Stimulated activated CD8-positive, alpha-beta memory T cell treated with anti-CD3 and anti-CD28 coated beads, Interleukin-2, amount 100 ng/mL, for 48 hours (primary cell): ENCODE data around the gene PGBD5.
"Not testable (repeated sequence)": the region's sequence is repeated elsewhere in the genome, so short reads cannot be mapped to it uniquely, and the experiment has no call there.

ENCODE experiments used
- DNase-seq, 2 donors: peaks; one replicate each; pipeline ENCODE4 v3.0.0-alpha.2; 2020; ENCODE audit warnings: low read depth in 2 of 2

PGBD5 gene

GRCh38 chr1:230426246-230427093 is at the start of gene PGBD5:
Gene PGBD5, minus strand, starts transcription at chr1:230426332. Its CDS starts 404 bp downstream, at chr1:230425928.
- DNase-seq = peak; percentile 43 to 46

DNA sequence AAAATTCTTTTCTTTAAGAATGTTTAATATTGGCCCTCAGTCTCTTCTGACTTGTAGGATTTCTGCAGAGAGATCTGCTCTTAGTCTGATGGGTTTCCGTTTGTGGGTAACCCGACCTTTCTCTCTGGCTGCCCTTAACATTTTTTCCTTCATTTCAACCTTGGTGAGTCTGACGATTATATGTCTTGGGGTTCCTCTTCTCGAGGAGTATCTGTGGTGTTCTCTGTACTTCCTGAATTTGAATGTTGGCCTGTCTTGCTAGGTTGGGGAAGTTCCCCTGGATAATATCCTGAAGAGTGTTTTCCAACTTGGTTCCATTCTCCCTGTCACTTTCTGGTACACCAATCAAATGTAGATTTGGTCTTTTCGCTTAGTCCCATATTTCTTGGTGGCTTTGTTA is 48.8 kb upstream of the PGBD5 start:
- not testable (repeated sequence) for DNase-seq

- not testable (repeated sequence) for DNase-seq
These were observed 44.6 kb upstream of the PGBD5 start for GRCh38 chr1:230470750-230471149.

GRCh38 chr1:230469271-230469670 is 43.1 kb upstream of the PGBD5 start:
- no peak for DNase-seq

DNA sequence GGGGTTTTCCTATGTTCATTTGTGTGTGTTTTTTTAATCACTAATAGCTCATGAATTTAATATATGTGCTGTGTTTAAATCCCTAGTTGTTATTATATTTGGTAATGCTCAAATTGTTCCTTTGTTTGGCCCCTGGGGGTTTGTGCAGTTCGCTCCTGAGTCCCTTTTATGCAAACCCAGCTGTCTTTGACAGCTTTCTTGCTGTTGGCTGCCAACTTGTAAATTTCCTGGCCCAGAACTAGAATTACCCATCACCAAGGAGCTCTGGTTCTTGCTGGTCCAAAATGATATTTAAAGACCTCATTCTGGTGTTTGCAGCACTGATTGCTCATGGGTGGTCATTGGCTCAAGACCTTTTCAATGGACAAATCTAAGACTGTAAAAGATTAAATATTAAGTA is 39.6 kb upstream of the PGBD5 start:
- DNase-seq = no peak

DNA sequence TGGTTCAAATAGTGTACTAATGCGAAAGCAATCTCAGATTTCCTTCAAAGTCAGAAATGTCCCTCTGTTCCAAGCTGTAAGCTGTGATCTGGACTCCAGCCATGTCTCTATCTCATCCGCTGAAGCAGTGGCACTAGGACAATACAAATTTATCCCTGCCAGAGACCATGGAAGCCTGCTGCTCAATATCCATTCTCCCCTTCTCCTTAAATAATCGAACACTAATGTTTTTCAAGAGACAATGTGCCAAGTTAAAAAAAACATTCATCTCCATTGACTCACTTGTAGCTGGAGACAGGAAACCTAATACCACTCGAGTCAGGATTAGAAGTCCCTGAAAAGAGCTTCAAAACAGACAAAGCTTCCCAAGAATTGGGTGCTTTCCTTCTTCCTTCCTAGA is 38.5 kb upstream of the PGBD5 start:
- DNase-seq = no peak

GRCh38 chr1:230463760-230464159 is 37.6 kb upstream of the PGBD5 start:
- no peak for DNase-seq

DNA sequence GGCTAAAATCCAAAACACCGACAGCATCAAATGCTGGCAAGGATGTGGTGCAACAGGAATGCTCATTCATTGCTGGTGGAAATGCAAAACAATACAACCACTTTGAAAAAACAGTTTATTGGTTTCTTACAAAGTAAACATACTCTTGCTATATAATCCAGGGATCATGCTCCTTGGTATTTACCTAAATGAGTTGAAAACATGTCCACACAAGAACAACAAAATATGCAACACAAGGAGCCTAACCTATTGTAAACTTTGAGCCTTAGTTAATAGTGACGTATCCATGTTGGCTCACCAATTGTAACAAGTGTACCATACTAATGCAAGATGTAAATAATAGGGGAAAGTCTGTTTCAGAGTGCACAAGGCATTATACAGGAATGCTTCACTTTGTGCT is 37.2 kb upstream of the PGBD5 start:
- no peak for DNase-seq

DNA sequence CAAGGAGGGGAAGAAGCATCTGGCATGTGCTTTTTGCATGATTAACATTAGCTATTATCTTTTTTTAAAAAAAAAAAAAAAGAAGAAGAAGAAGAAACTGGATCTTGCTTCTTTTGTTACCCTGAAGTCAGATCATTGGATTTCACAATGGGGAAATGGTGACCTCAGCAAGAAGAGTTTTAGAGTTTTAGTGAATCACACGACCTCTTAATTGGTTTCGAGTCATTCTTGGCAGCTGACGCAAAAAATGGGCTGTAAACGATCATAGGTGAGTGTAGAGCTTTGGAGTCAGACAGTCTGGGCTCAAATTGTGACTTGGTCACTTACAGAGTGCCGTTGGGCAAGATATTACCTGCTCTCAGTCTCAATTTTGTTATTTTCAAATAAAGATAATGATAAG is 33.3 kb upstream of the PGBD5 start:
- DNase-seq = no peak

- DNase-seq = no peak
These were observed 32.4 kb upstream of the PGBD5 start for GRCh38 chr1:230458509-230458908.

DNA sequence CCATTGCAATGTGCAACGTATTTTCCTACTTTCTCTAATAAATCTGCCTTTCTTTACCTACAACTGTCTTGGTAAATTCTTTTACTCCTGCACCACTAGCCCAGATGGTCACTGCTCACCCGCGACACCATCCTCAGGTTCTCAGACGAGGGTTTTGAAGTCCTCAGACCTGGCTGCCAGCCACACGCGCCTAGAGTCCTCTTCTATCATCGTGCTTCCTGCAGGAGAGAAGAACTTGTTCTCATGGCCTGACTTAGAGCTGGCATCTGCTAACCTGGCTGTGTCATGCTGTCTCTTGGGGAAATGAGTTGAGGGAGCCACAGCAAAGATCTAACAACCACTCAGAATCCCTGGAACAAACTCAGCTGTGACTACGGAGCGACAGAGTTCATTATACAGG is 30.3 kb upstream of the PGBD5 start:
- no peak for DNase-seq

GRCh38 chr1:230455291-230455690 is 29.2 kb upstream of the PGBD5 start:
- DNase-seq = no peak

DNA sequence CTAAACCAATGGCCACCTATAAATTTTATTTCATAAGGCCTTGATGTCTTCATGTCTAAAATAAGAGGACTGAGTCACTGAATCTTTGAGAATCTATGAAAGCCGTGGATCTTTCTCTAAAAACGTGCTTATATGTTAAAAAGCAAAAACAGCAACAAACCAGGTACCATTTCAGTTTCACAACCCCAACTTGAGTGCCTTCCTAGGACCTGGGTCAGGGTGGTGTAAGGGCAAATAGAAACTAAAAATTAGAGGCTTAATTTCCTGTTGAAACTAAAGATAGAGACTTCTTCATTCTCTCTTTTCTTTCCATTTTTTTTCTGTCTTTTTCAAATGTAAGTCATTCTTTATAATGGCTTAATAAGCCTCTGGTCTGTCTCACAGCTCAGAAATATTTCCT is 27.2 kb upstream of the PGBD5 start:
- no peak for DNase-seq

DNA sequence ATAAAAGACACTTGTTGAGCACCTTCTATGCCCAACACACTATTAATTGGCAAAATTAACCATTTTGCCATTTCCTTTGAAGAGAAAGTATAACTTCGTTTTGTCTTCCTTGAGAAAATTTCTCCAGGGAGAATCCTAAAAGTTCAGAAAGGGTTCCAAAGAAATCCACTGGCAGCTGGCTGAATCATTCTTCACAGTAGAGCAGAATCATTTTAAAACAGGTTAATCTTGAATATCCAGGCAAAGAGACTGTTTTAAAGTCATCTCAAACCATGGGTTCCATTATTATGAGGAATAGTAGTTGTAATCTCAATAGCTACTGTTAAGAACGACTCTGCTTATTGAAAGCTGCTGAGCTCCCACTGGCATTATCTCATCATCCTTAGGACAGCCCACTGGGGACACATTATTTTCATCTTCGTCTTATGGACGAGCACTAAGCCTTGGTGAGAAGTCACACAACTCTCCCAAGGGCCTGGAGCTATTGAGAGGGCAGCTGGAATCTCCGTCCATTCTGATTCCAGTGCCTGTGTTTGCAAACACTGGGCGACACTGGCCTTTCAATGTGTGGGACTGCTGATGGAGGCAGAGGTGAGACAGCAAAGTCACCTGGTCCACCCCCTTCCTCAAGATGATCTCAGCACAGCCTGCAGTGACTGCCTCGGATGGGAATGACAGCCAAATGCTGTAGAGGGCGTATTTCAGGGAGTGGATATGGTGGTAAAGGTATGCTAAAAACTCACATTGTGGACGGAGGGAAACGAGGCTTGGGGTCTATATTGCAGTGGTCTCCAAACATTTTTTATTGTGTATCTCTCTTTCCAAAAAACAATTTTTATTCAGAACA is 15.3 kb upstream of the PGBD5 start:
- no peak for DNase-seq

- DNase-seq = no peak
These were observed 9.0 kb upstream of the PGBD5 start for GRCh38 chr1:230435108-230435507.

DNA sequence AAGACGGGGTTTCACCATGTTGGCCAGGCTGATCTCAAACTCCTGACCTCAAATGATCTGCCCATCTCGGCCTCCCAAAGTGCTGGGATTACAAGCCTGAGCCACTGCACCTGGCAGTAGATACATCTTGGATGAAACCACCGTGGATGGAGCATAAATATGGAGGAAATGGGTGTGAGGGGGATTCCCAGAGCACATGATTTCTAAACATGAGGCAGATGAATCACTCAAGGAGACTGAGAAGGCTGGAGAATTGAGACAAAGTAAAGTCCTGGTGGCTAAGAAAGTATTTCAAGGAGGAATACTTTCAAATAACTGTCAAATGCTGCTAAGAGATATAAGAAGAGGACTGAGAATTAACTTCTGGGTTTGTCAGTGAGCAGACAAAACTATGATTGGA is 5.4 kb upstream of the PGBD5 start:
- no peak for DNase-seq

- DNase-seq = no peak
These were observed 4.4 kb upstream of the PGBD5 start for GRCh38 chr1:230430499-230430898.

GRCh38 chr1:230429067-230429735 is 3.1 kb upstream of the PGBD5 start:
- DNase-seq = no peak

- no peak for DNase-seq
These were observed 1.8 kb upstream of the PGBD5 start for GRCh38 chr1:230427981-230428380.

DNA sequence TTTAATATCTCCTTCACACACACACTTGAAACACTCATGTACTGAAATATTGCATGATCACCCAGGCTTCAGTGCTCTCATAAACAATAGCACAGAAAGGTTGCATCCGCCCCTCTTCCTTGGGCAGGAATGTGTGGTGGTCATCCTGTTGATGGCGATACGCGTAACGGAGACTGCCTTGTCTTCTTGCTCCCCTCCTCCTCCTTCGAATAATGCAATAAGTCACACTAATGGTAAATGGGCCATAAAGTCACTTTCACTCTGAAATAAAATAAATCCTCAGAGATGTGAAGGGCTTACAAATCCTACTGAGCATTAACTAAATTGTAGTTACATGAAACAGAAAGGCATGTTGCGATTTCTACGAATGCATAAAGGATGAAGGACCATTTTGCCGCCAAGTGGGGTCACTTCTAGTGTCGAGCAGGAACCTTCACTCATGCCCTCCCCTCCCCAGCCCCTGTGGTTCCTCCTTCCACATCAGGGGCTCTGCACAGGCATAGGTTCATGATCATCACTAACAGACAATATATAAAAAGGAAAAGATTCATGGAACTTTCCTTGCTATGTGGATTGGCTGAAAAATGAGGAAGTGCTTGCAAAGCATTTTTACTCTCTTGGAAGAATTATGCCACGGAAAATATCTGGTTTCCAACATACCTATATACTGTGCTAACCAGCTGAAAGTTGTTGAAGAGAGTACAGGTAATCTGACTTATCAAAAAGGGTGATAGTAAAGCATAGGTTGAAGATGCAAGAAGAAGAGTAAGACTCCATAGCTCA is 1.2 kb upstream of the PGBD5 start:
- DNase-seq = no peak

DNA sequence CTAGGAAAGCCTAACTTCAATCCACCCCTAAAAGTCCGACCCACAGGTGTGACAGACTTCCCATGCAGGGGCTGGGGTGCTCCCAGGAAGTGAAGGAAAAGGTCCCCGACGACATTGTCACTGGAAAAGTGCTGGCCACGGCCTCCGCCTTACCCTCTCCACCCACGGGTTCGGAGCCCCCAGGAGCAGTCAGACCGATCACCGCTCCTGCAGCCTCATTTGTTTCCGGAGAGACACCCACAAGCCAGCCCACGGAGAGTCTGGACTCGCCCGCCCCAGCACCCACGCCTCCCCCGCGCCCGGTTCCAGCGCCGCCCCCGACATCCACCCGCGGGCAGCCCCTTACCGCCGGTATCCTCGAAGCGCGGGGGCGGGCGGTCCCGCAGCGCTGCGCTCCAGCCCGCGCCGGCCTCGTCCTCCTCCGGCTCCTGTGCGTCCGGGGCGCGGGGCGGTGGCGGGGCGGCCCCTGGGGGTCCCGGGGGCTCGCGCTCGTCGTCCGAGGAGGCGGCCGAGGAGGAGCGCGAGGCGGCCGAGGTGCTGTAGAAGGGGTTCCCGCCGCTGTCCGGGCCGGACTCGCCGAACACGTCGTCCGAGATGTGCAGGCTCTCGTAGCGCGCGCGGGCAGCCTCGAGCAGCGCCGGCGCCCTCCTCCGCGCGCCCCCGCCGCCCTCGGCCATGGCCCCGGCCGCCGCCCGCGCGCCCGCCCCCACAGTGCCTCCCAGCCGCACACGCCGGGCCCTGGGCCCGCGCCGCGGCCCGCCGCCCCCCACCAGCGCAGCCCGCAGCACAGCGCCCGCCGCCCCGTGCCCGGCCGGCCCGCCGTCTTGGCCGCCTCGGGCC is 660 bp downstream of the PGBD5 start:
- DNase-seq = no peak
